22Rv1 (cell line): Measurements from ENCODE around the gene ZNF799.

Source experiments
- CTCF ChIP-seq: fragments of 450-650 bp; IDR thresholded peaks from 2 replicates; pipeline ENCODE4 v1.5.1; 2017; ENCODE audit warnings: mild to moderate bottlenecking
- ZFX ChIP-seq: fragments of 450-650 bp; IDR thresholded peaks from 2 replicates; pipeline ENCODE4 v1.6.1; 2017; ENCODE audit warnings: antibody characterized with exemption, borderline replicate concordance

DNA sequence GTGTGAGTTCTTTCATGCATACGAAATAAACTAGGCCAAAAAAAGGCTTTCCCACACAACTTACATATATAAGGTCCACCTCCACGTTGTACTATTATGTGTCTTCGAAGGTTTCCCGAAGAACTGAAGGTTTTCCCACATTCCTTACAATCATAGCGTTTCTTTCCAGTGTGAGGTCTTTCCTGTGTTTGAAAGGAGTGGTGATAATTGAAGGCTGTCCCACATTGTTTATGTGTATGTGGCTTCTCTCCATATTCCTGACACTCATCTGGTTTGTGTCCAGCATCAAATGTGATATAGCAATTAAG is 50.2 kb downstream of the ZNF799 start:
- TF ChIP-seq CTCF (no peak), ZFX (no peak)
